Activated CD4-positive, alpha-beta memory T cell treated with anti-CD3 and anti-CD28 coated beads for 36 hours (primary cell): ENCODE results near the gene GPR78. TPM values are rescaled to one million over a fixed set of nuclear protein-coding genes. Genes with fewer than 3 reads are reported as not detected.
"Not testable (repeated sequence)": the region's sequence is repeated elsewhere in the genome, so short reads cannot be mapped to it uniquely, and the experiment has no call there.

Experiments used
- CTCF ChIA-PET: fragments of 350-600 bp; sonication (Branson Sonifier 250); formaldehyde crosslinking; loops from one replicate; lab custom pipeline; 2021; ENCODE audit warnings: antibody characterized with exemption, inconsistent platforms; lab: Charles Lee
- POLR2A ChIA-PET: fragments of 350-600 bp; sonication (Branson Sonifier 250); formaldehyde crosslinking; loops from one replicate; lab custom pipeline; 2021; ENCODE audit warnings: antibody characterized with exemption; lab: Charles Lee
- DNase-seq: peaks from one replicate; pipeline ENCODE4 v3.0.0-alpha.2; 2020
- H3K27ac Mint-ChIP-seq: one replicate; pipeline ENCODE4 v1.8.0; 2021; ENCODE audit warnings: mixed read lengths
- H3K27me3 Mint-ChIP-seq: one replicate; pipeline ENCODE4 v1.8.0; 2021; ENCODE audit warnings: mixed read lengths
- H3K36me3 Mint-ChIP-seq: one replicate; pipeline ENCODE4 v1.8.0; 2021; ENCODE audit warnings: mixed read lengths
- H3K4me1 Mint-ChIP-seq: one replicate; pipeline ENCODE4 v1.8.0; 2021; ENCODE audit warnings: low read depth, mixed read lengths
- H3K4me3 Mint-ChIP-seq: one replicate; pipeline ENCODE4 v1.8.0; 2021; ENCODE audit warnings: mild to moderate bottlenecking, mixed read lengths
- H3K9me3 Mint-ChIP-seq: one replicate; pipeline ENCODE4 v1.8.0; 2021; ENCODE audit warnings: mixed read lengths
- intact Hi-C: fragments of 100-400 bp; cut with micrococcal nuclease; formaldehyde crosslinking; loops from one replicate; pipeline ENCODE4 v1.15.1; 2023
- total RNA-seq, 2 experiments: library from RNA; stranded (reverse); gene quantifications; one replicate each; pipeline ENCODE4 v1.2.3, GENCODE V29; 2021

GPR78 gene
- total RNA-seq, 2 experiments from 2014 or later = not detected

GRCh38 chr4:8621135-8621534, 40.9 kb downstream of the GPR78 start:
- DNase-seq, POLR2A ChIA-PET, H3K9me3 Mint-ChIP-seq, H3K36me3 Mint-ChIP-seq, H3K27me3 Mint-ChIP-seq, H3K27ac Mint-ChIP-seq, intact Hi-C loops, H3K4me3 Mint-ChIP-seq, H3K4me1 Mint-ChIP-seq, CTCF ChIA-PET: not testable (repeated sequence)

- POLR2A ChIA-PET, H3K36me3 Mint-ChIP-seq, H3K4me3 Mint-ChIP-seq, H3K4me1 Mint-ChIP-seq, CTCF ChIA-PET, H3K27ac Mint-ChIP-seq, DNase-seq, intact Hi-C loops, H3K9me3 Mint-ChIP-seq, H3K27me3 Mint-ChIP-seq: not testable (repeated sequence)
Measured at GRCh38 chr4:8624601-8625272, 44.5 kb downstream of the GPR78 start.

- H3K9me3 Mint-ChIP-seq, CTCF ChIA-PET, H3K4me3 Mint-ChIP-seq, H3K27ac Mint-ChIP-seq, H3K27me3 Mint-ChIP-seq, POLR2A ChIA-PET, H3K4me1 Mint-ChIP-seq, H3K36me3 Mint-ChIP-seq, intact Hi-C loops, DNase-seq: not testable (repeated sequence)
Measured at GRCh38 chr4:8630240-8630905, 50.2 kb downstream of the GPR78 start.

GRCh38 chr4:8631896-8632295, 51.7 kb downstream of the GPR78 start:
- H3K4me3 Mint-ChIP-seq, intact Hi-C loops, H3K4me1 Mint-ChIP-seq, H3K27me3 Mint-ChIP-seq, DNase-seq, POLR2A ChIA-PET, H3K27ac Mint-ChIP-seq, H3K36me3 Mint-ChIP-seq, CTCF ChIA-PET, H3K9me3 Mint-ChIP-seq: not testable (repeated sequence)

- intact Hi-C loops, POLR2A ChIA-PET, H3K4me1 Mint-ChIP-seq, H3K27ac Mint-ChIP-seq, CTCF ChIA-PET, H3K9me3 Mint-ChIP-seq, DNase-seq, H3K36me3 Mint-ChIP-seq, H3K27me3 Mint-ChIP-seq, H3K4me3 Mint-ChIP-seq: not testable (repeated sequence)
Measured at GRCh38 chr4:8634773-8635172, 54.6 kb downstream of the GPR78 start.

GRCh38 chr4:8635897-8636554, 55.8 kb downstream of the GPR78 start:
- H3K36me3 Mint-ChIP-seq, H3K27me3 Mint-ChIP-seq, H3K4me1 Mint-ChIP-seq, H3K9me3 Mint-ChIP-seq, CTCF ChIA-PET, intact Hi-C loops, DNase-seq, H3K4me3 Mint-ChIP-seq, H3K27ac Mint-ChIP-seq: not testable (repeated sequence)
- POLR2A ChIA-PET = interaction anchor here (0.6 kb wide), 1 partner anchor 1551 kb away, joined by 3 read pairs; no protein-coding TSS in a partner anchor

Other genes with a start within 250 kb of the GPR78 start
- 10 to 100 TPM; 42.3 to 45.8 TPM for gene ACOX3, start 139.7 kb upstream of the GPR78 start, total RNA-seq
- 10 to 100 TPM; 24.1 to 29.2 TPM for gene TRMT44, start 139.6 kb upstream of the GPR78 start, total RNA-seq
- gene CPZ, start 12.4 kb downstream of the GPR78 start, total RNA-seq = not detected